Fibroblast of mammary gland (primary cell): ENCODE results near the gene PFN3.
"Not testable (repeated sequence)": the region's sequence is repeated elsewhere in the genome, so short reads cannot be mapped to it uniquely, and the experiment has no call there.

Experiments
- DNase-seq: peaks from one replicate; pipeline ENCODE4 v3.0.0-alpha.2; 2010; ENCODE audit warnings: low read depth
- H3K4me3 ChIP-seq: 2 replicates; pipeline ENCODE4 v1.5.1; 2011; ENCODE audit warnings: low read depth, mild to moderate bottlenecking, low read length, moderate library complexity; ENCODE audit not compliant: control insufficient read depth
- TF ChIP-seq, protein P1 (sequence below): conservative IDR thresholded peaks from 2 replicates; pipeline ENCODE4 v1.5.1; 2011; ENCODE audit warnings: low read depth, low read length, inconsistent platforms; ENCODE audit not compliant: control insufficient read depth, insufficient read depth

Gene PFN3

DNA sequence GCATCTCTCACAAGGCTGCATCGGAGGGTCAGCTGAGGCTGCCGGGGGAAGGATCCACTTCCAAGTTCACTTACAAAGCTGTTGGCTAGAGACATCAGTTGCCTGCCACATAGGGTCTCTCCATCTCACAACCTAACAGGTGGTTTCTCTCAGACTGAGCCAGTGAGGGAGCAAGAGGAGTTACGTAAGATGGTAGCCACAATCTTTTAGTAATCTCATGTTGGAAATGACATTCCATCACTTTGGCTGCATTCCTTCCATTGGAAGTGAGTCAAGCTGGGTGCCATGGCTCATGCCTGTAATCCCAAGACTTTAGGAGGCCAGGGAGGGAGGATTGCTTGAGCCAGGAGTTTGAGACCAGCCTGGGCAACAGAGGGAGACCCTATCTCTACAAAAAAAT is 18.6 kb upstream of the PFN3 start:
- DNase-seq = peak; percentile 54
- H3K4me3 ChIP-seq = no peak overlapping the region
- TF ChIP-seq, protein P1, sequence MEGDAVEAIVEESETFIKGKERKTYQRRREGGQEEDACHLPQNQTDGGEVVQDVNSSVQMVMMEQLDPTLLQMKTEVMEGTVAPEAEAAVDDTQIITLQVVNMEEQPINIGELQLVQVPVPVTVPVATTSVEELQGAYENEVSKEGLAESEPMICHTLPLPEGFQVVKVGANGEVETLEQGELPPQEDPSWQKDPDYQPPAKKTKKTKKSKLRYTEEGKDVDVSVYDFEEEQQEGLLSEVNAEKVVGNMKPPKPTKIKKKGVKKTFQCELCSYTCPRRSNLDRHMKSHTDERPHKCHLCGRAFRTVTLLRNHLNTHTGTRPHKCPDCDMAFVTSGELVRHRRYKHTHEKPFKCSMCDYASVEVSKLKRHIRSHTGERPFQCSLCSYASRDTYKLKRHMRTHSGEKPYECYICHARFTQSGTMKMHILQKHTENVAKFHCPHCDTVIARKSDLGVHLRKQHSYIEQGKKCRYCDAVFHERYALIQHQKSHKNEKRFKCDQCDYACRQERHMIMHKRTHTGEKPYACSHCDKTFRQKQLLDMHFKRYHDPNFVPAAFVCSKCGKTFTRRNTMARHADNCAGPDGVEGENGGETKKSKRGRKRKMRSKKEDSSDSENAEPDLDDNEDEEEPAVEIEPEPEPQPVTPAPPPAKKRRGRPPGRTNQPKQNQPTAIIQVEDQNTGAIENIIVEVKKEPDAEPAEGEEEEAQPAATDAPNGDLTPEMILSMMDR = no peak

DNA sequence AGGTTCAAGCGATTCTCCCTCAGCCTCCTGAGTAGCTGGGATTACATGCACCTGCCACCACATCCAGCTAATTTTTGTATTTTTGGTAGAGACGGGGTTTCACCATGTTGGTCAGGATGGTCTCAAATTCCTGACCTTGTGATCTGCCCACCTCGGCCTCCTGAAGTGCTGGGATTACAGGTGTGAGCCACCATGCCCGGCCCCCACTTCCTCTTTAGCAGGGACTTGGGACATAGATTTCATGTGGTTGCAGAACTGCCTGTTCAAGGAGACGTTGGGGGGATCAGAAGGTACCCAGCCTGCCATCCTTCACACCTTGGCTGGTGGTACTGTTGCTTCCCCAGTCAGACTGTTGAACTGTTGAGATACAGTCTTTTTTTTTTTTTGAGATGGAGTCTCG is 16.6 kb upstream of the PFN3 start:
- DNase-seq, H3K4me3 ChIP-seq: not testable (repeated sequence)

GRCh38 chr5:177414481-177414880 is 14.0 kb upstream of the PFN3 start:
- no peak for DNase-seq
- H3K4me3 ChIP-seq = no peak overlapping the region
- TF ChIP-seq, protein P1 = no peak

GRCh38 chr5:177412603-177413233 is 12.3 kb upstream of the PFN3 start:
- no peak overlapping the region for H3K4me3 ChIP-seq

GRCh38 chr5:177410575-177410974 is 10.1 kb upstream of the PFN3 start:
- no peak overlapping the region for H3K4me3 ChIP-seq
- TF ChIP-seq, protein P1 = no peak
- DNase-seq = no peak

More at GRCh38 chr5:177412603-177413233, 12.3 kb upstream of the PFN3 start:
- TF ChIP-seq, protein P1 = no peak
- no peak for DNase-seq

DNA sequence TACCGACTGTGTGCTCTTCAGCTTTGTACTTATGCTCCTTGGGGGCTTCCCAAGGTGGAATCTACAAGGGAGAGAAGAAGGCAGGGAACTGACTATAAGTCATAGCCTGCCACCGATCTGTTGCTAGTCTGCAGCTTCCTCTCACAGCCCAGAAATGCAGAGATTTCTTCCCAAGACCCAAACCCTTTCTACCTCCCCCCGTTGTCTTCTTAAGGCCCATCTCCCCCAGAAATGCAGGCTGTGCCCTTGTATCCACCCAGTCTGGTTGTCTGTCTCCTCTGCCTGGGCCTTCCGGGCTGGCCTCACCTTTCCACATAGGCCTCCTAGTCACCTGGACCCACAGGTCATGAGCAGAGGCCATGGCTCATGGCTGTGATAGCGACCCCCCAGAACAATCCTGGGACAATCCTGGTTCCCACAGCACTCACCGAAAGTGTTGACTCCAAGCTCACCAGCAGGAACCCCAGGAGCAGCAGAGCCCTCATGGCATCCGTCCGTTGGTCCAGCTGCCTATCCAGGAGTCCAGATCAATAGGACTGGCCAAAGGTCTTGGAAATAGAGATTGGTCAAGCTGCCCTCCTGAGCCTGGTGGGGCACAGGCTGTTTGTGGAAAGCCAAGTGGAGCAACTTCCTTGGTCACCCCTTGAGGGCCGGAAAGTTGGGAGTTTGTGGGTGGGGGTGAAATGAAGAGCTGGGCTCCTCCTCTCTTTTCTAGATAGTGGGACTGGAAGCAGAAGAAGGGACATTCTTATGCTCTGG is 8.8 kb upstream of the PFN3 start, which contains the start of gene F12:
F12 (minus strand) TSS at position 522 of the 759 bp plus-strand sequence; CDS start at position 485, 37 bp downstream.
- H3K4me3 ChIP-seq = no peak within 1 kb of the TSS
- no peak for DNase-seq
- TF ChIP-seq, protein P1 = no peak

DNA sequence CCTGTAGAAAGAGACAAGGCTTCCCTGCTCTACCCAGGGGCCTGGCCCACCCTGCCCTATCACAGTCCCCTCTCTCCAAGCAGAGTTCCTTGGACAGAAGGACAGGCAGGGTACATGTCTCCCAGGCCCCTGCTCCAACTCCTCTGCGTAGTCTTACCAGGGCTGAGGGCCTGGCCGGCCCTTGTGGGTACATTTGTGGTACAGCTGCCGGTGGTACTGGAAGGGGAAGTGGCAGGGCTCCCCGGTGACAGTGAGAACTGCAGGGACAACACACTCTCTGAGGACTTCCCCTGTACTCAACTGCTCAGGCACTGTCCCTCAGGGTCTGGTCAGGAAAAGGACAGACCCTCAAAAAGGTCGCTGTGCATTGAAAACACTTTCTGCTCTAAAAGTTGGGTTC is 5.3 kb upstream of the PFN3 start:
- TF ChIP-seq, protein P1 = no peak
- H3K4me3 ChIP-seq = no peak overlapping the region
- DNase-seq = no peak
